HG02852 (cell line): Measurements from ENCODE around the gene RILP.

ENCODE experiments used
- ATAC-seq: cut with Tn5 transposase; IDR thresholded peaks from one replicate; pipeline ENCODE4 v1.9.1; 2021; ENCODE audit warnings: mild to moderate bottlenecking, moderate library complexity; ENCODE audit not compliant: unreplicated experiment

RILP gene

GRCh38 chr17:1605681-1606351, 43.9 kb downstream of the RILP start:
- no peak for ATAC-seq

- ATAC-seq: no peak
Observed at GRCh38 chr17:1604831-1605528, 44.7 kb downstream of the RILP start.

- no peak for ATAC-seq
Observed at GRCh38 chr17:1601571-1601970, 48.1 kb downstream of the RILP start.

- ATAC-seq: no peak
Observed at GRCh38 chr17:1598399-1599095, 51.1 kb downstream of the RILP start.

- ATAC-seq: no peak
Observed at GRCh38 chr17:1597861-1598342, 51.8 kb downstream of the RILP start.
